ENCODE results near the gene MAPRE2.

MAPRE2 gene

GRCh38 chr18:35038029-35038428, 3.2 kb upstream of the MAPRE2 start:
- DNase-seq (ENCODE audit: low read depth) = no peak

- DNase-seq (ENCODE audit: low read depth) = no peak
These were observed 2.2 kb upstream of the MAPRE2 start for GRCh38 chr18:35038881-35039491.

- no peak for DNase-seq (ENCODE audit: low read depth)
These were observed 600 bp upstream of the MAPRE2 start for GRCh38 chr18:35040638-35040987.

GRCh38 chr18:35041815-35042387, 688 bp downstream of the MAPRE2 start:
- no peak for DNase-seq (ENCODE audit: low read depth)

GRCh38 chr18:35042389-35043071, 1.3 kb downstream of the MAPRE2 start:
- no peak for DNase-seq (ENCODE audit: low read depth)

- no peak for DNase-seq (ENCODE audit: low read depth)
These were observed 2.0 kb downstream of the MAPRE2 start for GRCh38 chr18:35043207-35043606.

- no peak for DNase-seq (ENCODE audit: low read depth)
These were observed 3.9 kb downstream of the MAPRE2 start for GRCh38 chr18:35045121-35045520.

GRCh38 chr18:35045806-35046205, 4.6 kb downstream of the MAPRE2 start:
- no peak for DNase-seq (ENCODE audit: low read depth)

- DNase-seq (ENCODE audit: low read depth) = no peak
These were observed 6.6 kb downstream of the MAPRE2 start for GRCh38 chr18:35047697-35048292.

GRCh38 chr18:35049111-35050027, 8.2 kb downstream of the MAPRE2 start:
- DNase-seq (ENCODE audit: low read depth) = no peak

GRCh38 chr18:35050028-35050546, 8.9 kb downstream of the MAPRE2 start:
- DNase-seq (ENCODE audit: low read depth) = no peak

- DNase-seq (ENCODE audit: low read depth) = no peak
These were observed 9.5 kb downstream of the MAPRE2 start for GRCh38 chr18:35050705-35051195.

- DNase-seq (ENCODE audit: low read depth) = no peak
These were observed 10.6 kb downstream of the MAPRE2 start for GRCh38 chr18:35051641-35052377.

GRCh38 chr18:35054401-35054800, 13.2 kb downstream of the MAPRE2 start:
- DNase-seq (ENCODE audit: low read depth) = no peak

- no peak for DNase-seq (ENCODE audit: low read depth)
These were observed 13.9 kb downstream of the MAPRE2 start for GRCh38 chr18:35055105-35055504.

GRCh38 chr18:35055726-35056125, 14.5 kb downstream of the MAPRE2 start:
- no peak for DNase-seq (ENCODE audit: low read depth)

- DNase-seq (ENCODE audit: low read depth) = no peak
These were observed 18.2 kb downstream of the MAPRE2 start for GRCh38 chr18:35059280-35059927.

- DNase-seq (ENCODE audit: low read depth) = no peak
These were observed 19.1 kb downstream of the MAPRE2 start for GRCh38 chr18:35060122-35060815.

- DNase-seq (ENCODE audit: low read depth) = no peak
These were observed 20.1 kb downstream of the MAPRE2 start for GRCh38 chr18:35061336-35061735.

GRCh38 chr18:35061804-35062203, 20.6 kb downstream of the MAPRE2 start:
- no peak for DNase-seq (ENCODE audit: low read depth)

All from HS-27A (cell line).